Omental fat pad (tissue), 4 donors: ENCODE measurements around the gene CAPZB. TPM values are rescaled to one million over a fixed set of nuclear protein-coding genes. Genes with fewer than 3 reads are reported as not detected.

ENCODE experiments used
- ATAC-seq: fragments of 150-250 bp; one replicate; pipeline ENCODE4 v1.9.1; 2016; ENCODE audit warnings: mild to moderate bottlenecking, moderate library complexity; ENCODE audit not compliant: low FRiP score
- DNase-seq: peaks from one replicate; pipeline ENCODE4 v3.0.0-alpha.2; 2019; ENCODE audit warnings: low spot score
- CTCF ChIP-seq, 3 donors: fragments of 450-650 bp; IDR thresholded peaks; one replicate each; pipeline ENCODE4 v1.5.1; 2016 to 2017; ENCODE audit warnings: antibody characterized with exemption in 3 of 3, mild to moderate bottlenecking in 3 of 3, moderate library complexity in 2 of 3
- total RNA-seq, 4 donors: library from RNA; depleted of rRNA; stranded (reverse); fragments of >200 nt; gene quantifications; one replicate each; pipeline ENCODE4 v1.1.0, GENCODE V29; 2016

Gene CAPZB
- total RNA-seq, 4 donors from 2014 or later, result 98.0 to 130 (median 120) TPM

- ATAC-seq, result no peak
- TF ChIP-seq CTCF (IDR thresholded peaks at IDR 0.05), result no peak
- DNase-seq, result no peak
These were observed 17.8 kb downstream of the CAPZB start for GRCh38 chr1:19467199-19468187.

GRCh38 chr1:19466112-19466561, 19.2 kb downstream of the CAPZB start:
- no peak for TF ChIP-seq CTCF (IDR thresholded peaks at IDR 0.05)
- ATAC-seq (no peak), DNase-seq (no peak)

GRCh38 chr1:19465650-19466049, 19.7 kb downstream of the CAPZB start:
- no peak for TF ChIP-seq CTCF (IDR thresholded peaks at IDR 0.05)
- ATAC-seq, result no peak
- no peak for DNase-seq

- no peak for DNase-seq
- no peak for ATAC-seq
- no peak for TF ChIP-seq CTCF (IDR thresholded peaks at IDR 0.05)
These were observed 20.2 kb downstream of the CAPZB start for GRCh38 chr1:19465123-19465522.

GRCh38 chr1:19464696-19465095, 20.6 kb downstream of the CAPZB start:
- no peak for ATAC-seq
- no peak for DNase-seq
- TF ChIP-seq CTCF (IDR thresholded peaks at IDR 0.05), result no peak

- DNase-seq (no peak), ATAC-seq (no peak)
- no peak for TF ChIP-seq CTCF (IDR thresholded peaks at IDR 0.05)
These were observed 21.9 kb downstream of the CAPZB start for GRCh38 chr1:19463504-19463803.
